H1 (cell line): ENCODE measurements around the gene KCMF1. TPM values are rescaled to one million over a fixed set of nuclear protein-coding genes. Genes with fewer than 3 reads are reported as not detected.

ENCODE experiments used
- CTCF ChIA-PET: fragments of 300-600 bp; sonication (Branson Sonifier 250); formaldehyde crosslinking; loops from one replicate; lab custom pipeline; 2021; ENCODE audit not compliant: partially characterized antibody; lab: Charles Lee
- POLR2A ChIA-PET: fragments of 300-600 bp; sonication (Branson Sonifier 250); formaldehyde crosslinking; loops from one replicate; lab custom pipeline; 2021; ENCODE audit warnings: inconsistent platforms; ENCODE audit not compliant: partially characterized antibody; lab: Charles Lee
- DNase-seq, 2 experiments: peaks; one replicate each; pipeline versions ENCODE4 v3.0.0 to v3.0.0-alpha.2; 2010 to 2022; ENCODE audit warnings: low spot score in 2 of 2, low read depth in 1 of 2, mixed read lengths in 1 of 2
- FAIRE-seq: peaks from 2 replicates; lab custom pipeline; 2011; peaks lifted over from hg19 to GRCh38; lab: Jason Lieb, UNC
- H2AFZ ChIP-seq: 2 replicates; pipeline ENCODE4 v1.8.1; 2012; ENCODE audit warnings: low read length, inconsistent platforms
- H2AK5ac ChIP-seq: 2 replicates; pipeline ENCODE4 v1.6.1; 2013; ENCODE audit warnings: low read depth, low read length
- H2BK120ac ChIP-seq: replicated peaks from 2 replicates; pipeline ENCODE3; 2013; ENCODE audit warnings: low read depth, low read length, inconsistent platforms
- H2BK12ac ChIP-seq: 2 replicates; pipeline ENCODE4 v1.6.1; 2013; ENCODE audit warnings: low read depth, low read length
- H2BK15ac ChIP-seq: 2 replicates; pipeline ENCODE4 v1.6.1; 2013; ENCODE audit warnings: low read length
- H2BK20ac ChIP-seq: 2 replicates; pipeline ENCODE4 v1.6.1; 2013; ENCODE audit warnings: low read length
- H2BK5ac ChIP-seq: 2 replicates; pipeline ENCODE4 v1.6.1; 2013; ENCODE audit warnings: low read depth, low read length
- H3K14ac ChIP-seq: 2 replicates; pipeline ENCODE4 v1.6.1; 2013; ENCODE audit warnings: inconsistent platforms; ENCODE audit not compliant: insufficient read length
- H3K18ac ChIP-seq: 2 replicates; pipeline ENCODE4 v1.6.1; 2013; ENCODE audit warnings: low read length; ENCODE audit errors: extremely low read depth
- H3K23ac ChIP-seq: 2 replicates; pipeline ENCODE4 v1.6.1; 2013; ENCODE audit warnings: inconsistent platforms; ENCODE audit not compliant: insufficient read length
- H3K23me2 ChIP-seq: 2 replicates; pipeline ENCODE4 v1.6.1; 2013; ENCODE audit warnings: low read depth, low read length
- H3K27ac ChIP-seq: 2 replicates; pipeline ENCODE4 v1.6.1; 2011; ENCODE audit warnings: low read depth, low read length, inconsistent platforms
- H3K27me3 ChIP-seq, 4 experiments: replicated peaks in 1 of 4; 1 replicate in 1 of 4; 2 replicates in 3 of 4; pipeline versions ENCODE4 v1.6.1 to v1.8.1; 2011 to 2013; ENCODE audit warnings: low read length in 3 of 4, mild to moderate bottlenecking in 3 of 4, inconsistent platforms in 2 of 4, mixed read lengths in 2 of 4, moderate library complexity in 1 of 4; ENCODE audit not compliant: control insufficient read depth in 3 of 4, insufficient read depth in 3 of 4; ENCODE audit errors: extremely low read depth in 1 of 4
- H3K36me3 ChIP-seq, 4 experiments: 2 replicates each; pipeline versions ENCODE4 v1.6.1 to v1.8.1; 2011 to 2013; ENCODE audit warnings: mild to moderate bottlenecking in 4 of 4, low read length in 3 of 4, moderate library complexity in 2 of 4, control low read depth in 1 of 4, inconsistent platforms in 1 of 4; ENCODE audit not compliant: insufficient read depth in 4 of 4, control insufficient read depth in 2 of 4
- H3K4ac ChIP-seq: replicated peaks from 2 replicates; pipeline ENCODE3; 2013; ENCODE audit warnings: low read length, low read depth, mixed read lengths, inconsistent platforms; ENCODE audit not compliant: insufficient read length
- H3K4me1 ChIP-seq, 4 experiments: replicated peaks in 1 of 4; 1 replicate in 1 of 4; 2 replicates in 3 of 4; pipeline versions ENCODE4 v1.6.1 to v1.8.1; 2011 to 2013; ENCODE audit warnings: low read length in 3 of 4, inconsistent platforms in 2 of 4, mixed read lengths in 1 of 4; ENCODE audit not compliant: insufficient read depth in 4 of 4, control insufficient read depth in 3 of 4
- H3K4me2 ChIP-seq, 2 experiments: 2 replicates each; pipeline versions ENCODE4 v1.6.1 to v1.8.1; 2011 to 2013; ENCODE audit warnings: low read depth in 2 of 2, low read length in 2 of 2, control low read depth in 1 of 2, inconsistent platforms in 1 of 2, mild to moderate bottlenecking in 1 of 2; ENCODE audit not compliant: insufficient read depth in 1 of 2
- H3K4me3 ChIP-seq, 4 experiments: fragments of 200-600, 300-600 bp in 1 of 4; sonication (generic), shearing (Covaris generic), sonication (Bioruptor Twin) in 1 of 4; 2 replicates each; pipeline versions ENCODE4 v1.5.1 to v1.8.1; 2011 to 2016; ENCODE audit warnings: low read length in 4 of 4, low read depth in 3 of 4, control low read depth in 2 of 4, inconsistent platforms in 2 of 4, mild to moderate bottlenecking in 2 of 4, mixed read lengths in 1 of 4, moderate library complexity in 1 of 4; ENCODE audit not compliant: insufficient read depth in 2 of 4; ENCODE audit errors: extremely low read depth in 1 of 4
- H3K56ac ChIP-seq: replicated peaks from 2 replicates; pipeline ENCODE3; 2013; ENCODE audit warnings: low read depth, mild to moderate bottlenecking, mixed read lengths, low read length, inconsistent platforms; ENCODE audit not compliant: insufficient read length
- H3K79me1 ChIP-seq: 2 replicates; pipeline ENCODE4 v1.6.1; 2013; ENCODE audit warnings: low read depth, low read length, control low read depth
- H3K79me2 ChIP-seq, 2 experiments: 2 replicates each; pipeline versions ENCODE4 v1.6.1 to v1.8.1; 2012 to 2013; ENCODE audit warnings: low read length in 2 of 2, mild to moderate bottlenecking in 2 of 2, inconsistent platforms in 1 of 2; ENCODE audit not compliant: insufficient read depth in 2 of 2, control insufficient read depth in 1 of 2
- H3K9ac ChIP-seq, 4 experiments: replicated peaks in 1 of 4; 1 replicate in 1 of 4; 2 replicates in 3 of 4; pipeline versions ENCODE4 v1.6.1 to v1.8.1; 2011 to 2013; ENCODE audit warnings: low read depth in 3 of 4, low read length in 3 of 4, control low read depth in 2 of 4, mild to moderate bottlenecking in 2 of 4, moderate library complexity in 2 of 4, inconsistent platforms in 1 of 4; ENCODE audit errors: extremely low read depth in 1 of 4
- H3K9me3 ChIP-seq, 2 experiments: 2 replicates each; pipeline versions ENCODE4 v1.6.1 to v1.8.1; 2012 to 2013; ENCODE audit warnings: mild to moderate bottlenecking in 2 of 2, moderate library complexity in 2 of 2, control low read depth in 1 of 2, inconsistent platforms in 1 of 2, low read depth in 1 of 2, low read length in 1 of 2, mixed read lengths in 1 of 2; ENCODE audit not compliant: insufficient read depth in 2 of 2
- H4K20me1 ChIP-seq, 2 experiments: replicated peaks in 1 of 2; 2 replicates each; pipeline versions ENCODE3 to v1.8.1; 2011 to 2013; ENCODE audit warnings: inconsistent platforms in 2 of 2, low read length in 2 of 2, mild to moderate bottlenecking in 1 of 2; ENCODE audit not compliant: insufficient read depth in 2 of 2, control insufficient read depth in 1 of 2
- H4K5ac ChIP-seq: 2 replicates; pipeline ENCODE4 v1.6.1; 2013; ENCODE audit warnings: low read length, low read depth, mixed read lengths, inconsistent platforms; ENCODE audit not compliant: insufficient read length
- H4K8ac ChIP-seq: 2 replicates; pipeline ENCODE4 v1.8.0; 2013; ENCODE audit warnings: mild to moderate bottlenecking, moderate library complexity, low read length, inconsistent platforms; ENCODE audit not compliant: insufficient read depth; ENCODE audit errors: extremely low read depth
- H4K91ac ChIP-seq: replicated peaks from 2 replicates; pipeline ENCODE3; 2013; ENCODE audit warnings: low read length, mixed read lengths, inconsistent platforms; ENCODE audit not compliant: insufficient read length
- ASH2L ChIP-seq: fragments of 200-600, 300-600 bp; sonication (generic); IDR thresholded peaks from one replicate; pipeline ENCODE4 v1.7.1; 2017; ENCODE audit warnings: low read length
- BACH1 ChIP-seq: IDR thresholded peaks from 2 replicates; pipeline ENCODE4 v1.6.1; 2012; ENCODE audit warnings: low read length, improper control_type of control experiment
- BCL11A ChIP-seq, 2 experiments: IDR thresholded peaks; one replicate each; pipeline ENCODE4 v1.6.1; 2011; ENCODE audit warnings: low read depth in 2 of 2, low read length in 2 of 2, mild to moderate bottlenecking in 2 of 2
- BRCA1 ChIP-seq: IDR thresholded peaks from 2 replicates; pipeline ENCODE4 v1.6.1; 2012; ENCODE audit warnings: low read depth, low read length, improper control_type of control experiment
- CBX5 ChIP-seq: fragments of 300-800, 300-1000 bp; sonication (generic); IDR thresholded peaks from 2 replicates; pipeline ENCODE4 v1.7.1; 2016; ENCODE audit warnings: antibody characterized with exemption, low read length, low read depth
- EZH2 ChIP-seq: fragments of 200-600 bp; sonication (generic); IDR thresholded peaks from 2 replicates; pipeline ENCODE4 v1.7.1; 2012; ENCODE audit warnings: low read depth, mild to moderate bottlenecking, moderate library complexity, low read length, inconsistent platforms; ENCODE audit not compliant: severe bottlenecking
- GTF2F1 ChIP-seq: IDR thresholded peaks from 2 replicates; pipeline ENCODE4 v1.6.1; 2012; ENCODE audit warnings: low read depth, low read length, improper control_type of control experiment, borderline replicate concordance
- MAFK ChIP-seq: IDR thresholded peaks from 2 replicates; pipeline ENCODE4 v1.6.1; 2012; ENCODE audit warnings: low read depth, mild to moderate bottlenecking, improper control_type of control experiment, low read length
- POU5F1 ChIP-seq: IDR thresholded peaks from 2 replicates; pipeline ENCODE4 v1.6.1; 2011; ENCODE audit warnings: low read depth, mild to moderate bottlenecking, low read length, moderate library complexity
- SP1 ChIP-seq: IDR thresholded peaks from 2 replicates; pipeline ENCODE4 v1.6.1; 2011; ENCODE audit warnings: low read depth, low read length
- TBP ChIP-seq: IDR thresholded peaks from 2 replicates; pipeline ENCODE4 v1.6.1; 2011; ENCODE audit warnings: low read depth, low read length, improper control_type of control experiment
- TCF12 ChIP-seq: IDR thresholded peaks from 2 replicates; pipeline ENCODE4 v1.6.1; 2011; ENCODE audit warnings: low read depth, mild to moderate bottlenecking, low read length
- ZNF274 ChIP-seq: IDR thresholded peaks from 2 replicates; pipeline ENCODE4 v1.7.0; 2012; ENCODE audit warnings: low read length, borderline replicate concordance; ENCODE audit errors: extremely low read depth
- WGBS, 2 experiments: shearing (Covaris generic) in 1 of 2; methylation state at CpG; one replicate each; pipeline versions ENCODE4 v1.1.6 to v1.1.7; 2013 to 2015; ENCODE audit warnings: low lambda C conversion rate in 2 of 2, mixed read lengths in 2 of 2, inconsistent platforms in 1 of 2, low coverage in 1 of 2, missing lambda C conversion rate in 1 of 2; ENCODE audit not compliant: insufficient replicate concordance in 2 of 2, insufficient coverage in 1 of 2, insufficient read length in 1 of 2; ENCODE audit errors: extremely low coverage in 1 of 2, missing lambda C conversion rate in 1 of 2; 5-methylcytosine and 5-hydroxymethylcytosine counted together
- polyA plus RNA-seq, 7 experiments: library from polyadenylated mRNA; depleted of rRNA in 3 of 7; stranded (reverse) in 5 of 7; unstranded in 2 of 7; fragments of >200 nt in 5 of 7; fragments of 200-250 nt in 2 of 7; gene quantifications; 1 replicate in 5 of 7; 2 replicates in 1 of 7; 4 replicates in 1 of 7; pipeline versions ENCODE4 v1.2.1 to v1.2.3, GENCODE V29; 2011 to 2013; ENCODE audit warnings: missing spikeins in 2 of 7, mixed read lengths in 2 of 7
- total RNA-seq: library from RNA; stranded (reverse); fragmentation: NEBNext Ultra II Directional; extraction: Animal tissue kit (Norgen Biotek cat#: 25700); gene quantifications from 2 replicates; pipeline ENCODE4 v1.2.1, GENCODE V29; 2021

Gene KCMF1
- total and polyA plus RNA-seq, 2 of the 8 experiments (the other 6 are each of a cell fraction or from before 2014, with no cell fraction given): 86.9 to 149 TPM

DNA sequence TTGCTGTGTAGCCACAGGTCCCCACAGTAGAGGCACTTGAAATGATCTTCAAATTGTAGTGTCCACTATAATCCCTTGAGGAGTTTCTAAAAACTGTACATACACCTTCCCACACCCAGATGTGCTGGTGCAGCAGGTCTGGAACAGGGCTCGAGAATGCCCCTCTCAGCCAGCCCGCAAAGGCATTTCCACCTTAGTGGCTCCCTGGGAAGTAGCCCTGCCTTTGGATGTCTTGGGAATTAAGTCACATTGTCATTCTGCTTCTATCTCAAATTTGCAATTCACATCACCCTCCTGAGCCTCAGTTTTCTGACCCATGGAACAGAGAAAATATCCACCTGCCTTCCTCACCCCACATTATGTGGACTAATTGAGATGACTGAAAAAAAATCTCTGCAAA, 118.0 kb downstream of the KCMF1 start:
- Histone ChIP-seq H3K4me2 (peak overlapping the region; percentile 34 to 45), H3K9me3 (no peaks in the 10 kb centered on the region)
- peak; percentile 82 for FAIRE-seq
- TF ChIP-seq POU5F1 (no peak), BRCA1 (no peak), ASH2L (no peak), CBX5 (no peak), ZNF274 (no peak), BCL11A (IDR thresholded peaks at IDR 0.05; ENCODE audit: low read depth in 2 of 2, low read length in 2 of 2) (no peak), MAFK (no peak), EZH2 (no peak), GTF2F1 (no peak), SP1 (no peak), TBP (no peak), BACH1 (no peak), TCF12 (no peak)

More for the DNA sequence above, 118.0 kb downstream of the KCMF1 start:
- 30% methylated on average over 2 of the region's 2 CpGs; no CpG with 5 or more reads in 1 of the 2 experiments for WGBS, 2 experiments
- H2AFZ ChIP-seq: no peak overlapping the region
- peak overlapping the region in 3 of 4 experiments; percentile 3 to 20 (median 12); a peak in 4 of 8 replicates for H3K4me3 ChIP-seq
- no peak overlapping the region for H2AK5ac ChIP-seq
- H2BK15ac ChIP-seq: 0 out of 2 replicates have a peak overlapping the region, but pooled peaks have one; percentile 61
- H3K4me1 ChIP-seq: peaks cover 3 to 18% (median 9%) of the 10 kb centered on the region in 4 experiments
- no peak overlapping the region for H3K4ac ChIP-seq
- H4K8ac ChIP-seq: no peak overlapping the region
- H4K20me1 ChIP-seq: no peaks in the 10 kb centered on the region
- H3K23ac ChIP-seq: no peak overlapping the region
- H3K18ac ChIP-seq: no peak overlapping the region
- ChIA-PET POLR2A (interaction anchor here (1.1 kb wide), 1 partner anchor 33 kb away, joined by 4 read pairs; no protein-coding TSS in a partner anchor), CTCF (interaction anchor here (0.6 to 3.7 kb wide), 7 partner anchors 17 to 211 kb away, joined by 3 to 29 read pairs (median 4); partner anchors contain the start of gene TCF7L1)
- H3K23me2 ChIP-seq: no peaks in the 10 kb centered on the region
- H4K91ac ChIP-seq: no peak overlapping the region
- H3K27me3 ChIP-seq: no peaks in the 10 kb centered on the region
- no peak overlapping the region for H2BK120ac ChIP-seq
- H2BK5ac ChIP-seq: peak overlapping the region; percentile 61; the same call in 1 of the 2 replicates
- no peak overlapping the region for H4K5ac ChIP-seq
- H3K56ac ChIP-seq: no peak overlapping the region
- no peak overlapping the region for H2BK12ac ChIP-seq
- no peak overlapping the region for H3K27ac ChIP-seq
- DNase-seq: peak in 1 of 2 experiments; percentile 48
- no peaks in the 10 kb centered on the region for H3K79me1 ChIP-seq
- H2BK20ac ChIP-seq: no peak overlapping the region
- H3K79me2 ChIP-seq: no peaks in the 10 kb centered on the region
- H3K36me3 ChIP-seq: no peaks in the 10 kb centered on the region
- H3K9ac ChIP-seq: no peak overlapping the region
- H3K14ac ChIP-seq: no peak overlapping the region
